ENCODE data around the gene OR4C3. TPM values are rescaled to one million over a fixed set of nuclear protein-coding genes. Genes with fewer than 3 reads are reported as not detected.
"Not testable (repeated sequence)": the region's sequence is repeated elsewhere in the genome, so short reads cannot be mapped to it uniquely, and the experiment has no call there.

The OR4C3 gene
- total RNA-seq, 4 donors from 2014 or later: not detected

DNA sequence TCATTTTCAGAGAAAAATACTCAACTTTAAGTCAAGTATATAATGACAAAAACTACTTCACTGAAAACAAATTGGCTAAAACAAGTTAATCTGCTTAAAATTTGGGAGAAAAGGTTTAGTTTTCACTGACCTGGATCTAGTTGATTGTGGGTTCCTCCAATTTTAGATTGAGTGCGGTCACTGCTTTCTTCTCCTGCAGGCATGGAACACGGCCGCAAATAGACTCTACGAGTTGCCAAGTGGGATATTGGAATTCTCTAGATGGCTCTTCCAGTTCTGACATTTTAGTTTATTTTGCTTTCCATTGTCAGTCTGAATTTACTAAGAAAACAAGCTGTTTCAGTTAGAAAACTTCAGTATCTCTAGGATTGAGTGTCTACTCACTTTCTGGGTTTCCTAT lies 29.3 kb downstream of the OR4C3 start:
- Histone ChIP-seq H3K27me3 (no peaks in the 10 kb centered on the region), H3K9me3 (peaks cover 0 to 12% (median 0%) of the 10 kb centered on the region in 4 donors), H3K36me3 (no peaks in the 10 kb centered on the region), H3K4me1 (no peaks in the 10 kb centered on the region), H3K4me3 (no peak overlapping the region), H3K27ac (replicated peaks in 1 of 4) (no peak overlapping the region)
- intact Hi-C loops (cut with DNase I): no loop called here
- WGBS: 80% methylated on average over 4 of the region's 4 CpGs
- TF ChIP-seq EP300 (IDR thresholded peaks at IDR 0.05) (no peak), POLR2A (IDR thresholded peaks at IDR 0.05; ENCODE audit: low read depth) (no peak), POLR2AphosphoS5 (IDR thresholded peaks at IDR 0.05) (no peak)
- TF ChIP-seq, protein P1, sequence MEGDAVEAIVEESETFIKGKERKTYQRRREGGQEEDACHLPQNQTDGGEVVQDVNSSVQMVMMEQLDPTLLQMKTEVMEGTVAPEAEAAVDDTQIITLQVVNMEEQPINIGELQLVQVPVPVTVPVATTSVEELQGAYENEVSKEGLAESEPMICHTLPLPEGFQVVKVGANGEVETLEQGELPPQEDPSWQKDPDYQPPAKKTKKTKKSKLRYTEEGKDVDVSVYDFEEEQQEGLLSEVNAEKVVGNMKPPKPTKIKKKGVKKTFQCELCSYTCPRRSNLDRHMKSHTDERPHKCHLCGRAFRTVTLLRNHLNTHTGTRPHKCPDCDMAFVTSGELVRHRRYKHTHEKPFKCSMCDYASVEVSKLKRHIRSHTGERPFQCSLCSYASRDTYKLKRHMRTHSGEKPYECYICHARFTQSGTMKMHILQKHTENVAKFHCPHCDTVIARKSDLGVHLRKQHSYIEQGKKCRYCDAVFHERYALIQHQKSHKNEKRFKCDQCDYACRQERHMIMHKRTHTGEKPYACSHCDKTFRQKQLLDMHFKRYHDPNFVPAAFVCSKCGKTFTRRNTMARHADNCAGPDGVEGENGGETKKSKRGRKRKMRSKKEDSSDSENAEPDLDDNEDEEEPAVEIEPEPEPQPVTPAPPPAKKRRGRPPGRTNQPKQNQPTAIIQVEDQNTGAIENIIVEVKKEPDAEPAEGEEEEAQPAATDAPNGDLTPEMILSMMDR (IDR thresholded peaks at IDR 0.05): no peak
- no peak for DNase-seq (ENCODE audit: extremely low spot score)

GRCh38 chr11:48354677-48355076 lies 30.0 kb downstream of the OR4C3 start:
- no peak overlapping the region for H3K27ac ChIP-seq (replicated peaks in 1 of 4)
- H3K4me1 ChIP-seq: no peaks in the 10 kb centered on the region
- H3K4me3 ChIP-seq: no peak overlapping the region
- DNase-seq (ENCODE audit: extremely low spot score): no peak
- intact Hi-C loops (cut with DNase I): no loop called here
- no peaks in the 10 kb centered on the region for H3K27me3 ChIP-seq
- H3K9me3 ChIP-seq: peaks cover 0 to 12% (median 0%) of the 10 kb centered on the region in 4 donors
- H3K36me3 ChIP-seq: no peaks in the 10 kb centered on the region
- TF ChIP-seq POLR2AphosphoS5 (IDR thresholded peaks at IDR 0.05) (no peak), EP300 (IDR thresholded peaks at IDR 0.05) (no peak), POLR2A (IDR thresholded peaks at IDR 0.05; ENCODE audit: low read depth) (no peak)
- TF ChIP-seq, protein P1 (IDR thresholded peaks at IDR 0.05): no peak
- WGBS: 75% methylated on average over 1 of the region's 1 CpG

- DNase-seq (ENCODE audit: extremely low spot score); H3K9me3 ChIP-seq; intact Hi-C loops (cut with DNase I); H3K4me3 ChIP-seq; H3K27me3 ChIP-seq; H3K36me3 ChIP-seq; H3K27ac ChIP-seq (replicated peaks in 1 of 4); H3K4me1 ChIP-seq: not testable (repeated sequence)
- 56% methylated on average over 2 of the region's 2 CpGs for WGBS
Measured at GRCh38 chr11:48361289-48361688, 36.6 kb downstream of the OR4C3 start.

GRCh38 chr11:48366365-48366764 lies 41.6 kb downstream of the OR4C3 start, which contains the start of gene OR4C5:
Gene OR4C5 (minus strand): TSS chr11:48366465. CDS start chr11:48366465, 0 bp downstream.
- no peaks in the 10 kb centered on the region for H3K36me3 ChIP-seq

More at GRCh38 chr11:48366365-48366764, 41.6 kb downstream of the OR4C3 start, which contains the start of gene OR4C5:
- no peaks in the 10 kb centered on the region for H3K27me3 ChIP-seq
- 91% methylated on average over 2 of the region's 2 CpGs for WGBS
- no peak within 1 kb of the TSS for H3K27ac ChIP-seq (replicated peaks in 1 of 4)
- TF ChIP-seq POLR2A (IDR thresholded peaks at IDR 0.05; ENCODE audit: low read depth) (no peak), EP300 (IDR thresholded peaks at IDR 0.05) (no peak), POLR2AphosphoS5 (IDR thresholded peaks at IDR 0.05) (no peak)
- TF ChIP-seq, protein P1 (IDR thresholded peaks at IDR 0.05): no peak
- no peak within 1 kb of the TSS for H3K4me3 ChIP-seq
- H3K9me3 ChIP-seq: no peaks in the 10 kb centered on the region
- no peak for DNase-seq (ENCODE audit: extremely low spot score)
- H3K4me1 ChIP-seq: no peaks in the 10 kb centered on the region
- intact Hi-C loops (cut with DNase I): no loop called here

Other genes with a start within 250 kb of the OR4C3 start
- gene OR4B1, start 108.1 kb upstream of the OR4C3 start, total RNA-seq: not detected
- gene OR4X2, start 79.8 kb upstream of the OR4C3 start, total RNA-seq: not detected
- not detected for gene OR4X1, start 61.1 kb upstream of the OR4C3 start, total RNA-seq
- gene OR4S1, start 18.7 kb upstream of the OR4C3 start, total RNA-seq: not detected
- not detected for gene OR4C5, start 41.5 kb downstream of the OR4C3 start, total RNA-seq
- not detected for gene OR4A47, start 163.9 kb downstream of the OR4C3 start, total RNA-seq